ENCODE data around the gene TCOF1. TPM values are rescaled to one million over a fixed set of nuclear protein-coding genes. Genes with fewer than 3 reads are reported as not detected.

TCOF1 gene
- total RNA-seq, 5 donors from 2014 or later (not counting 1 experiment from before 2014, with no cell fraction given), result 50.4 to 67.8 (median 58.4) TPM

DNA sequence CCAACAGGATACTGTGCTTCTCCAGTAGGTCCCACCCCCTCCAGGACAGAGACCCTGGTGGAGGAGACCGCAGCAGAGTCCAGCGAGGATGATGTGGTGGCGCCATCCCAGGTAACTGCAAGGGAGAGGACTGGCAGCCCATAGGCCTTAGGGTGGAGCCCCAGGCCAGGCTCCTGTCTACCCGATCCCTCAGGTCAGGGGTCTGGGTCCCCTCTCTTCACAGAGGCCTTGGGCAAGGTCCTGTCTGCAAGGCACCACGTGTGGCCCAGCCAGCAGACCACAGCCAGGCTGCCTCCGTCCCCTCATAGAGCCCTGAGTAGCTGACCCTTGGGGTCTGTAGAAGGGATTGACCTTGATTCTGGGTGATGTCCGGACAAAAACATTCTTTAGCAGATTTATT, 35.2 kb downstream of the TCOF1 start:
- Histone ChIP-seq H3K4me1 (ENCODE audit: control insufficient read depth in 1 of 2, extremely low read depth in 1 of 2, insufficient read depth in 2 of 2, low read length in 2 of 2) (no peaks in the 10 kb centered on the region), H3K36me3 (ENCODE audit: control insufficient read depth in 2 of 2, extremely low read depth in 1 of 2, insufficient read depth in 1 of 2, low read length in 1 of 2) (peaks cover 19 to 85% of the 10 kb centered on the region in 2 donors), H3K4me3 (ENCODE audit: control insufficient read depth in 1 of 2, extremely low read depth in 1 of 2, low read length in 1 of 2) (no peak overlapping the region), H3K27ac (ENCODE audit: low read length) (no peak overlapping the region), H3K9me3 (no peaks in the 10 kb centered on the region), H3K27me3 (replicated peaks in 1 of 2; ENCODE audit: control insufficient read depth in 2 of 2, extremely low read depth in 1 of 2, insufficient read depth in 2 of 2, low read length in 1 of 2) (no peaks in the 10 kb centered on the region)
- ChIA-PET POLR2A (no interaction called here), CTCF (no interaction called here)
- Mint-ChIP-seq H3K4me1 (no peaks in the 10 kb centered on the region), H3K36me3 (peaks cover 44% of the 10 kb centered on the region), H3K27me3 (no peaks in the 10 kb centered on the region), H3K9me3 (no peaks in the 10 kb centered on the region), H3K4me3 (no peak overlapping the region), H3K27ac (no peak overlapping the region)
- no peak for DNase-seq
- WGBS (ENCODE audit: insufficient coverage), result 95% methylated on average over 5 of the region's 7 CpGs
- no peak for ATAC-seq (replicated peaks in 1 of 4)

DNA sequence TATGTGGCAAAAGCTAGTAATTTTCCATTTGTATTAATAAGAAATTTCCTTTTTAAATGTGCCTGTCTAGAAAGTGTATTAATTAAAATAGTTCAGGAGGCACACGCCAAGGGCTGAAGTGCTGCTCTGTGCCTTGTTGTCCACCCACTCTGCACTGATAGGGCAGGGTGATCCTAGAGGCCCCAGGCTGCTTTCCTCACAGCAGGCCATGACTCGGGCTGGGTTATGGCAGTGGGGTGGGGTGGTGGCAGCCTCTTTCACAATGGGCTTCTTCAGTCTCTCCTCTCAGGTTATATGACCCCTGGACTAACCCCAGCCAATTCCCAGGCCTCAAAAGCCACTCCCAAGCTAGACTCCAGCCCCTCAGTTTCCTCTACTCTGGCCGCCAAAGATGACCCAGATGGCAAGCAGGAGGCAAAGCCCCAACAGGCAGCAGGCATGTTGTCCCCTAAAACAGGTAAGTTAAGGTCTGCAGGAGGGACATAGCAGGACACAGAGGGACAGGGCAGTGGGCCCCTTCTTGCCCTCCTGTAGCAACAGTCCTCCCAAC, 35.7 kb downstream of the TCOF1 start:
- no peak overlapping the region for H3K4me3 ChIP-seq (ENCODE audit: control insufficient read depth in 1 of 2, extremely low read depth in 1 of 2, low read length in 1 of 2)
- H3K9me3 ChIP-seq, result no peaks in the 10 kb centered on the region
- no peaks in the 10 kb centered on the region for H3K27me3 ChIP-seq (replicated peaks in 1 of 2; ENCODE audit: control insufficient read depth in 2 of 2, extremely low read depth in 1 of 2, insufficient read depth in 2 of 2, low read length in 1 of 2)
- H3K4me3 Mint-ChIP-seq, result no peak overlapping the region
- DNase-seq (no peak), ATAC-seq (replicated peaks in 1 of 4) (no peak)
- no CpG with 5 or more reads among the region's 3 CpGs for WGBS (ENCODE audit: insufficient coverage)
- no peaks in the 10 kb centered on the region for H3K4me1 ChIP-seq (ENCODE audit: control insufficient read depth in 1 of 2, extremely low read depth in 1 of 2, insufficient read depth in 2 of 2, low read length in 2 of 2)
- H3K36me3 ChIP-seq (ENCODE audit: control insufficient read depth in 2 of 2, extremely low read depth in 1 of 2, insufficient read depth in 1 of 2, low read length in 1 of 2), result peaks cover 19 to 83% of the 10 kb centered on the region in 2 donors
- H3K27ac Mint-ChIP-seq, result peak overlapping the region in 1 of 2 donors; percentile 12
- ChIA-PET CTCF (no interaction called here), POLR2A (no interaction called here)
- no peaks in the 10 kb centered on the region for H3K9me3 Mint-ChIP-seq
- no peaks in the 10 kb centered on the region for H3K4me1 Mint-ChIP-seq
- H3K27me3 Mint-ChIP-seq, result no peaks in the 10 kb centered on the region
- H3K27ac ChIP-seq (ENCODE audit: low read length), result no peak overlapping the region
- H3K36me3 Mint-ChIP-seq, result peaks cover 46% of the 10 kb centered on the region

DNA sequence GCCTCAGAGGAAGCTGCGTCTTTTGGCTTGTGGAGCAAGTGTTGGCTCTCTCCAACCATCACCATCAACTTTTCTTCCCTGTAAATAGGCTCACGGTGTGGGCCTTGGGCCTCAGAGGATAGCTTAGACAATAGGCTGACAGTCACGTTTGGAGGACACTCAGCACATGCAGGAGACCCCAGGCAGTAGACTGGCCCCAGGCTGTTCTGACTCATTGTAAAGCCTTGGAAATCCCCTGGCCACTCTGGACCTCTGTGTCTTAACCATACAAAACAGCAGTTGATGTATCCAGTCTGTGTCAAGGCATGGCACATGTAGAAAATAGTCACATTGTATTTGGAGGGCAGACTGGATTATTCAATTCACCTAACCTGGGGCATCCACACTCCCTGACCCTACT, 36.6 kb downstream of the TCOF1 start:
- Histone ChIP-seq H3K36me3 (ENCODE audit: control insufficient read depth in 2 of 2, extremely low read depth in 1 of 2, insufficient read depth in 1 of 2, low read length in 1 of 2) (peaks cover 19 to 84% of the 10 kb centered on the region in 2 donors), H3K9me3 (no peaks in the 10 kb centered on the region), H3K27ac (ENCODE audit: low read length) (no peak overlapping the region), H3K27me3 (replicated peaks in 1 of 2; ENCODE audit: control insufficient read depth in 2 of 2, extremely low read depth in 1 of 2, insufficient read depth in 2 of 2, low read length in 1 of 2) (no peaks in the 10 kb centered on the region), H3K4me3 (ENCODE audit: control insufficient read depth in 1 of 2, extremely low read depth in 1 of 2, low read length in 1 of 2) (no peak overlapping the region), H3K4me1 (ENCODE audit: control insufficient read depth in 1 of 2, extremely low read depth in 1 of 2, insufficient read depth in 2 of 2, low read length in 2 of 2) (no peaks in the 10 kb centered on the region)
- DNase-seq (no peak), ATAC-seq (replicated peaks in 1 of 4) (no peak)
- CTCF ChIA-PET, result interaction anchor here in 1 of 2 donors (1.0 kb wide), 1 partner anchor 42 kb away, joined by 3 read pairs; no protein-coding TSS in a partner anchor
- Mint-ChIP-seq H3K9me3 (no peaks in the 10 kb centered on the region), H3K27me3 (no peaks in the 10 kb centered on the region), H3K4me3 (no peak overlapping the region), H3K4me1 (no peaks in the 10 kb centered on the region), H3K36me3 (peaks cover 43% of the 10 kb centered on the region), H3K27ac (no peak overlapping the region)
- 71% methylated on average over 2 of the region's 3 CpGs for WGBS (ENCODE audit: insufficient coverage)
- POLR2A ChIA-PET, result no interaction called here

DNA sequence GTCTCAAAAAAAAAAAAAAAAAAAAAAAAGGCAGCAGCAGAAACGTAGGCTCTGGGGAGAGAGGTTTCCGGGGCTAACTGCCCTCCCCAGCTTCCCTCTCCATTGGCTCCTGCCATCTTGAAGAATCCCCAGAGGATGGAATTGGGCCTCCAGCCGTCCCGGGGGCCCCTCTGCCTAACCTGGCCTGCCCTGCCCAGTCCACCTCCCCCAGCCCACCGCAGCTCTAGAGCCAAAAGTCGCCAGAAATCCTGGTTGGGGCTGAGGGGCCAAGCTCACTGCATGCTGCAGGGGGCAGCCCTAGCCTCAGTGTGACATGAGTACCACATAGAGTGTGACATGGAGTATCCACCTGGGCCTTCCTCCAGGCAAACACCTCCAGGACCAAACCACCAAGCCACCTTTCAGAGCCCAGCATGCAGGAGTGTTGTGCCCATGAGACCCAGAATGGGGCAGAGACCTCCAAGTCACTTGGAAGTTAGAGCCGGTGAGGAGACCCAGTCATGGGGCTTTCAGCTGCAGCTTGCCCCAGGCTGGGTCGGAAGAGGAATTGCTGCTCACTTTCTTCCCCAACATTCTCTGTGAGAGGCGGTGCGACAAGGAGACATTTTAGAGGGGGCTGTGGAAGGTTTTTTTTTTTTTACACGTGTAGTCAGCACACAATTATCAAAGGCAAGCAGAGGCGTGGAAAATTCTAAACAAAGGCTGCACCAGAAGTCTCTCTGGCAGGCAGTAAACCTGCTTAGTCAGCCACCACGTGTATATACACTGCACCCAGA, 37.6 kb downstream of the TCOF1 start:
- H3K9me3 ChIP-seq, result no peaks in the 10 kb centered on the region
- ChIA-PET POLR2A (interaction anchor here in 1 of 2 donors (1.4 kb wide), 1 partner anchor 10 kb away, joined by 3 read pairs; no protein-coding TSS in a partner anchor), CTCF (interaction anchor here (0.7 to 1.0 kb wide), 2 partner anchors 16 to 36 kb away, joined by 6 to 7 read pairs; no protein-coding TSS in a partner anchor)
- DNase-seq, result no peak
- H3K27ac ChIP-seq (ENCODE audit: low read length), result no peak overlapping the region
- WGBS (ENCODE audit: insufficient coverage), result 79% methylated on average over 8 of the region's 13 CpGs
- no peaks in the 10 kb centered on the region for H3K27me3 ChIP-seq (replicated peaks in 1 of 2; ENCODE audit: control insufficient read depth in 2 of 2, extremely low read depth in 1 of 2, insufficient read depth in 2 of 2, low read length in 1 of 2)
- Mint-ChIP-seq H3K27ac (peak overlapping the region in 1 of 2 donors; percentile 25), H3K27me3 (no peaks in the 10 kb centered on the region), H3K9me3 (no peaks in the 10 kb centered on the region), H3K36me3 (peaks cover 41% of the 10 kb centered on the region), H3K4me1 (peaks cover 0 to 4% (median 0%) of the 10 kb centered on the region in 3 donors), H3K4me3 (no peak overlapping the region)
- H3K4me3 ChIP-seq (ENCODE audit: control insufficient read depth in 1 of 2, extremely low read depth in 1 of 2, low read length in 1 of 2), result no peak overlapping the region
- ATAC-seq (replicated peaks in 1 of 4), result peak in 2 of 4 experiments; percentile 3 to 24
- no peaks in the 10 kb centered on the region for H3K4me1 ChIP-seq (ENCODE audit: control insufficient read depth in 1 of 2, extremely low read depth in 1 of 2, insufficient read depth in 2 of 2, low read length in 2 of 2)
- H3K36me3 ChIP-seq (ENCODE audit: control insufficient read depth in 2 of 2, extremely low read depth in 1 of 2, insufficient read depth in 1 of 2, low read length in 1 of 2), result peaks cover 19 to 84% of the 10 kb centered on the region in 2 donors

DNA sequence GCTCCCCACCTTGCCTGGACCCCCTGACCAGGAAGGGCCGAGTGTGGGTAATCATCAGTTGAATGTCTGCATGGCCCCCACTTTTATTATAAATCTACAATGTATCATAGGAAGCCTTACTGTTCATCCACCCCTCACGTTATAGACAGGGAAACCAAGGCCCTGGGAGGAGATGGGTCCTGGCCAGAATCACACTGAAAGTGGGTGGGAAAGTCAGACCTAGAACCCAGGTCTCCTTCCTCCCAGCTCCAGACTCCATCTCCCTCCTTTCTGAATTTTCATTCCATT, 38.1 kb downstream of the TCOF1 start:
- Mint-ChIP-seq H3K9me3 (no peaks in the 10 kb centered on the region), H3K4me1 (peaks cover 0 to 9% (median 0%) of the 10 kb centered on the region in 3 donors), H3K27me3 (no peaks in the 10 kb centered on the region), H3K4me3 (no peak overlapping the region), H3K27ac (peak overlapping the region in 1 of 2 donors; percentile 22), H3K36me3 (peaks cover 45% of the 10 kb centered on the region)
- ChIA-PET CTCF (no interaction called here), POLR2A (interaction anchor here in 1 of 2 donors (1.4 kb wide), 1 partner anchor 9 kb away, joined by 3 read pairs; no protein-coding TSS in a partner anchor)
- 100% methylated on average over 1 of the region's 2 CpGs for WGBS (ENCODE audit: insufficient coverage)
- Histone ChIP-seq H3K4me3 (ENCODE audit: control insufficient read depth in 1 of 2, extremely low read depth in 1 of 2, low read length in 1 of 2) (no peak overlapping the region), H3K27ac (ENCODE audit: low read length) (no peak overlapping the region), H3K9me3 (no peaks in the 10 kb centered on the region), H3K4me1 (ENCODE audit: control insufficient read depth in 1 of 2, extremely low read depth in 1 of 2, insufficient read depth in 2 of 2, low read length in 2 of 2) (no peaks in the 10 kb centered on the region), H3K36me3 (ENCODE audit: control insufficient read depth in 2 of 2, extremely low read depth in 1 of 2, insufficient read depth in 1 of 2, low read length in 1 of 2) (peaks cover 23 to 84% of the 10 kb centered on the region in 2 donors), H3K27me3 (replicated peaks in 1 of 2; ENCODE audit: control insufficient read depth in 2 of 2, extremely low read depth in 1 of 2, insufficient read depth in 2 of 2, low read length in 1 of 2) (no peaks in the 10 kb centered on the region)
- ATAC-seq (replicated peaks in 1 of 4) (no peak), DNase-seq (no peak)

DNA sequence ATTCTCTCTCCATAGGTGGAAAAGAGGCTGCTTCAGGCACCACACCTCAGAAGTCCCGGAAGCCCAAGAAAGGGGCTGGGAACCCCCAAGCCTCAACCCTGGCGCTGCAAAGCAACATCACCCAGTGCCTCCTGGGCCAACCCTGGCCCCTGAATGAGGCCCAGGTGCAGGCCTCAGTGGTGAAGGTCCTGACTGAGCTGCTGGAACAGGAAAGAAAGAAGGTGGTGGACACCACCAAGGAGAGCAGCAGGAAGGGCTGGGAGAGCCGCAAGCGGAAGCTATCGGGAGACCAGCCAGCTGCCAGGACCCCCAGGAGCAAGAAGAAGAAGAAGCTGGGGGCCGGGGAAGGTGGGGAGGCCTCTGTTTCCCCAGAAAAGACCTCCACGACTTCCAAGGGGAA, 38.8 kb downstream of the TCOF1 start:
- H3K36me3 Mint-ChIP-seq, result peaks cover 42% of the 10 kb centered on the region
- Histone ChIP-seq H3K36me3 (ENCODE audit: control insufficient read depth in 2 of 2, extremely low read depth in 1 of 2, insufficient read depth in 1 of 2, low read length in 1 of 2) (peaks cover 25 to 84% of the 10 kb centered on the region in 2 donors), H3K4me1 (ENCODE audit: control insufficient read depth in 1 of 2, extremely low read depth in 1 of 2, insufficient read depth in 2 of 2, low read length in 2 of 2) (no peaks in the 10 kb centered on the region), H3K9me3 (no peaks in the 10 kb centered on the region), H3K27me3 (replicated peaks in 1 of 2; ENCODE audit: control insufficient read depth in 2 of 2, extremely low read depth in 1 of 2, insufficient read depth in 2 of 2, low read length in 1 of 2) (no peaks in the 10 kb centered on the region), H3K4me3 (ENCODE audit: control insufficient read depth in 1 of 2, extremely low read depth in 1 of 2, low read length in 1 of 2) (no peak overlapping the region), H3K27ac (ENCODE audit: low read length) (no peak overlapping the region)
- H3K27ac Mint-ChIP-seq, result peak overlapping the region in 1 of 2 donors; percentile 16
- ATAC-seq (replicated peaks in 1 of 4) (no peak), DNase-seq (no peak)
- no peaks in the 10 kb centered on the region for H3K9me3 Mint-ChIP-seq
- peaks cover 0 to 10% (median 0%) of the 10 kb centered on the region in 3 donors for H3K4me1 Mint-ChIP-seq
- H3K4me3 Mint-ChIP-seq, result no peak overlapping the region
- H3K27me3 Mint-ChIP-seq, result no peaks in the 10 kb centered on the region
- ChIA-PET CTCF (interaction anchor here in 1 of 2 donors (0.6 to 1.7 kb wide), 3 partner anchors 9 to 721 kb away, joined by 4 to 5 read pairs (median 5); no protein-coding TSS in a partner anchor), POLR2A (interaction anchor here (0.6 to 1.7 kb wide), 4 partner anchors 8 to 45 kb away, joined by 3 to 6 read pairs (median 4); no protein-coding TSS in a partner anchor)
- 100% methylated on average over 6 of the region's 7 CpGs for WGBS (ENCODE audit: insufficient coverage)

All from T-cell (primary cell).